ENCODE data around the gene GJB2.

DNA sequence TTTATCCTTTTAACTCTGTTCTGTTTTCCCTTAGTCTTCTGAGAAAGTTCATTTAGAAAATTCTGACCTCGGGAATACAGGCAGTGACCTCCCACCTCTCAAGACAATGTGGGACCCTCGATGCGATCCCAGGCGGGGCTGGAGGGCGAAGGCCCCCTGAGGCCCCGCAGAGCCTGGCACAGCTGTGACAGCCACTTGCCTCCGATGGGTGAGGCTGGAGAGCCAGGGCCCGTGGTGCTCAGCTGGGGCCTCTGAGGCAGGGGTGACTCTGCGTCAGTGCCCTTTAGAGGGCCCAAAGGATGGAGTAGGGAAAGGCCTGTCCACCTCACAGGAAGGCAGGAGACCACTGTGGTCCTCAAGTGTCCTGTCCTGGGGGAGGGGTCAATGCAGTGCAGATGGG, 42.2 kb downstream of the GJB2 start:
- TF ChIP-seq POLR2A (IDR thresholded peaks at IDR 0.05; ENCODE audit: low read depth, low read length) (no peak), POLR2AphosphoS5 (IDR thresholded peaks at IDR 0.05; ENCODE audit: low read depth, low read length) (no peak), TAF1 (IDR thresholded peaks at IDR 0.05; ENCODE audit: borderline replicate concordance, low read depth, low read length) (no peak)

Measured in GM12892 (cell line).